GM21576 (cell line): ENCODE measurements around the gene BAIAP2.

Experiments
- ATAC-seq: cut with Tn5 transposase; IDR thresholded peaks from one replicate; pipeline ENCODE4 v1.9.1; 2021; ENCODE audit warnings: mild to moderate bottlenecking, moderate library complexity; ENCODE audit not compliant: unreplicated experiment

The BAIAP2 gene

GRCh38 chr17:81102869-81103268 lies 67.9 kb downstream of the BAIAP2 start:
- no peak for ATAC-seq

GRCh38 chr17:81103379-81103778 lies 68.4 kb downstream of the BAIAP2 start:
- ATAC-seq = no peak

GRCh38 chr17:81106716-81107115 lies 71.8 kb downstream of the BAIAP2 start:
- no peak for ATAC-seq

- no peak for ATAC-seq
These were observed 73.3 kb downstream of the BAIAP2 start for GRCh38 chr17:81108220-81108619.

GRCh38 chr17:81109957-81110356 lies 75.0 kb downstream of the BAIAP2 start:
- no peak for ATAC-seq

GRCh38 chr17:81110488-81111040 lies 75.6 kb downstream of the BAIAP2 start:
- ATAC-seq = no peak

- ATAC-seq = no peak
These were observed 76.1 kb downstream of the BAIAP2 start for GRCh38 chr17:81111066-81111465.

- ATAC-seq = no peak
These were observed 77.5 kb downstream of the BAIAP2 start for GRCh38 chr17:81112450-81112849.

GRCh38 chr17:81113158-81113724 lies 78.3 kb downstream of the BAIAP2 start:
- ATAC-seq = no peak

GRCh38 chr17:81114351-81115093 lies 79.6 kb downstream of the BAIAP2 start:
- ATAC-seq = no peak

GRCh38 chr17:81115219-81115618 lies 80.3 kb downstream of the BAIAP2 start:
- no peak for ATAC-seq

- no peak for ATAC-seq
These were observed 81.0 kb downstream of the BAIAP2 start for GRCh38 chr17:81115749-81116464.

- ATAC-seq = no peak
These were observed 81.8 kb downstream of the BAIAP2 start for GRCh38 chr17:81116704-81117103.

GRCh38 chr17:81117672-81118198 lies 82.8 kb downstream of the BAIAP2 start:
- no peak for ATAC-seq

GRCh38 chr17:81118308-81119221 lies 83.6 kb downstream of the BAIAP2 start:
- ATAC-seq = no peak

- ATAC-seq = no peak
These were observed 84.5 kb downstream of the BAIAP2 start for GRCh38 chr17:81119223-81120148.

GRCh38 chr17:81120149-81120484 lies 85.2 kb downstream of the BAIAP2 start:
- ATAC-seq = no peak

- ATAC-seq = no peak
These were observed 86.0 kb downstream of the BAIAP2 start for GRCh38 chr17:81120695-81121621.
